HEK293 (cell line): ENCODE data around the gene SSB.

Source experiments
- KLF1 ChIP-seq: fragments of 450-650 bp; formaldehyde crosslinking; IDR thresholded peaks from 2 replicates; pipeline ENCODE4 v1.5.1; 2016; ENCODE audit warnings: missing biosample characterization, missing genetic modification characterization
- TCF7L2 ChIP-seq: IDR thresholded peaks from 2 replicates; pipeline ENCODE4 v1.6.1; 2011; ENCODE audit warnings: low read depth, mild to moderate bottlenecking, inconsistent platforms, low read length, moderate library complexity, borderline replicate concordance
- ZBTB26 ChIP-seq: fragments of 450-650 bp; formaldehyde crosslinking; optimal IDR thresholded peaks from 2 replicates; pipeline ENCODE3; 2016; ENCODE audit warnings: missing biosample characterization, mild to moderate bottlenecking, missing genetic modification characterization
- ZNF133 ChIP-seq: fragments of 450-650 bp; formaldehyde crosslinking; IDR thresholded peaks from 2 replicates; pipeline ENCODE4 v1.5.1; 2016; ENCODE audit warnings: missing biosample characterization, missing genetic modification characterization
- ZNF280C ChIP-seq: fragments of 450-650 bp; formaldehyde crosslinking; IDR thresholded peaks from 2 replicates; pipeline ENCODE4 v1.5.1; 2016; ENCODE audit warnings: missing biosample characterization, missing genetic modification characterization
- TF ChIP-seq, protein P1 (sequence below): fragments of 450-650 bp; formaldehyde crosslinking; IDR thresholded peaks from 2 replicates; pipeline ENCODE4 v1.5.1; 2016; ENCODE audit warnings: missing biosample characterization, missing genetic modification characterization

DNA sequence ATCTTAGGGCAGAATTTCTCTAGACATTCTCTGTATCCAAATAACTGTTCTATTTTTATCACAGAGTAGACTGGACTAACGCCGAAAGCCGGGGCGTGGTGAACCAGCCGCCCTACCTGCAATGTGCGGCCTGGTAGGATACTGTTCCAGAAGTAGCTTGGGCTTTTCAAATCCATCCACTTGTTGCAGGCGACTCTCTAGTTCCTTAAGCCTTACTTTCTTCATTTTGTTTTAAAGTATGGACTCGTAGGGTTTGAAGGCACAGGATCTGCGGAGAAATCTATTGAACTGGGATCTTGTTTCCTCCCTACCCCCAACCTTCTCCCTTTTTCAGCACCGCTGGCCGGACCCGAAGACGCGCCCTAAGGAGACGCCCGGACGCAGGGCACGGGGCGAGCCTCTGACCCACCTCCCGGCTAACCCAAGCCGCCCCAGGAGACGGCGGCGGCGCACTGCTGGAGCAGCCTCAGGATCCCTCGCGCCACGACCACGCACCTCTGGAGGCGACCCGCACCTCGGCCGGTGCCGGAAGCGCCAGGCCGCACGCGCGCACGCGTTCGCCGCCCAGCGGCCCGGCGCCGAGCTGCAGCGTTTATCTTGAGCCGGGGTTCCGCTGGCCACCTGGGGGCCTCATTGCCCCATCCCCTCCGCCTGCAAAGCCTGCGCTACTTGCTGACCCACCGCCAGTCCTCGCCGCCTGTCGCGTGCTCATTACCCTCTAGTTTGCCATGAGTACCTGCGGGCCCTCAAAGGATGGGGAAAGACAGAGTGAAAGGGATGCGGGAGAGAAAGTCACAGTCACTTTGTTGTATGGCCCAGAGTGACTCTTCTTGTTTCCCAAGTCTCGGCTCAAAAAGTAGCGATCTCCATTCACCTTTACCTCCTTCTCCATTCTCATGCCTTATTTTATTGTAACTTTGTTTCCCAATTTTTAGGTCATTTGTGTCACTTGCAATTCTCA is 26.0 kb downstream of the SSB start, which contains the start of gene METTL5:
- TF ChIP-seq KLF1 (tag by site-specific recombination) (no peak), ZBTB26 (tag by site-specific recombination) (peak; percentile 67), ZNF133 (no peak), ZNF280C (no peak), TCF7L2 (no peak)
- TF ChIP-seq, protein P1, sequence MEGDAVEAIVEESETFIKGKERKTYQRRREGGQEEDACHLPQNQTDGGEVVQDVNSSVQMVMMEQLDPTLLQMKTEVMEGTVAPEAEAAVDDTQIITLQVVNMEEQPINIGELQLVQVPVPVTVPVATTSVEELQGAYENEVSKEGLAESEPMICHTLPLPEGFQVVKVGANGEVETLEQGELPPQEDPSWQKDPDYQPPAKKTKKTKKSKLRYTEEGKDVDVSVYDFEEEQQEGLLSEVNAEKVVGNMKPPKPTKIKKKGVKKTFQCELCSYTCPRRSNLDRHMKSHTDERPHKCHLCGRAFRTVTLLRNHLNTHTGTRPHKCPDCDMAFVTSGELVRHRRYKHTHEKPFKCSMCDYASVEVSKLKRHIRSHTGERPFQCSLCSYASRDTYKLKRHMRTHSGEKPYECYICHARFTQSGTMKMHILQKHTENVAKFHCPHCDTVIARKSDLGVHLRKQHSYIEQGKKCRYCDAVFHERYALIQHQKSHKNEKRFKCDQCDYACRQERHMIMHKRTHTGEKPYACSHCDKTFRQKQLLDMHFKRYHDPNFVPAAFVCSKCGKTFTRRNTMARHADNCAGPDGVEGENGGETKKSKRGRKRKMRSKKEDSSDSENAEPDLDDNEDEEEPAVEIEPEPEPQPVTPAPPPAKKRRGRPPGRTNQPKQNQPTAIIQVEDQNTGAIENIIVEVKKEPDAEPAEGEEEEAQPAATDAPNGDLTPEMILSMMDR (tag by site-specific recombination), result peak; percentile 96
